Endothelial cell of umbilical vein (primary cell): ENCODE data around the gene F5.

Source experiments
- CTCF ChIP-seq, 2 donors: IDR thresholded peaks; 1 replicate in 1 of 2; 2 replicates in 1 of 2; pipeline ENCODE4 v1.5.1; 2011; ENCODE audit warnings: low read length in 2 of 2, mild to moderate bottlenecking in 2 of 2, moderate library complexity in 2 of 2, control low read depth in 1 of 2, inconsistent platforms in 1 of 2, low read depth in 1 of 2; ENCODE audit not compliant: insufficient read depth in 1 of 2; ENCODE audit errors: extremely low read depth in 1 of 2
- EZH2 ChIP-seq: IDR thresholded peaks from 2 replicates; pipeline ENCODE4 v1.6.1; 2012; ENCODE audit warnings: borderline replicate concordance, low read depth, mild to moderate bottlenecking, moderate library complexity, low read length, inconsistent platforms; ENCODE audit not compliant: severe bottlenecking
- MAX ChIP-seq: IDR thresholded peaks from 2 replicates; pipeline ENCODE4 v1.6.1; 2011; ENCODE audit not compliant: insufficient read depth, insufficient read length
- POLR2A ChIP-seq: IDR thresholded peaks from 2 replicates; pipeline ENCODE4 v1.6.1; 2012; ENCODE audit warnings: low read depth, mild to moderate bottlenecking, control low read depth, low read length

DNA sequence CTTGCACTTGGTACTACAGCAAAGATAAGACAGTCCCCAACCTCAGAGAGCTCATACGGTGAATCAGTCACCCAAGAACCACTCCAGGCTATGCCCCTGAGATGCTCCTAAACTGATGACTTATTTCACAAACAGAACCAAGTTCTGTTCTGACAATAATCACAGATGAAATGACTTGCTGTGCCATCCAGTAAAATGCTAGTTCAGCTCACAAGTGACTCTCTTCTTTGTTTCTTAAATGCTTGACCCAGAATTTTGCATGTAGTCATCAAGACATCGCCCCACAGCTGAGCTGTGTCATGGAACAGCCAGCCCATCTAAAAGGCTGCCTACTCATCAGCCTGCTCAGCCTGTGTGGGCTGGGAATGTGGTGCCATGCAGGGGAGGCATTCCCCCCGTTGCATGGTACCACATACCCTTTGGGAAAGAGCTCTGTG lies 94.4 kb downstream of the F5 start:
- TF ChIP-seq POLR2A (no peak), MAX (no peak), CTCF (IDR thresholded peaks at IDR 0.05; ENCODE audit: extremely low read depth in 1 of 2, insufficient read depth in 1 of 2, low read depth in 1 of 2, low read length in 2 of 2) (no peak), EZH2 (no peak)
